GM23248 (cell line): Measurements from ENCODE around the gene ARHGEF10L. TPM values are rescaled to one million over a fixed set of nuclear protein-coding genes. Genes with fewer than 3 reads are reported as not detected.
A peak's percentile ranks its signal among the peaks of the same experiment; 100 is the strongest.

Source experiments
- DNase-seq: peaks from one replicate; pipeline ENCODE4 v3.0.0-alpha.2; 2015
- H2AFZ ChIP-seq: fragments of 200-600 bp; sonication (generic); 2 replicates; pipeline ENCODE4 v1.6.1; 2016; ENCODE audit warnings: antibody characterized with exemption
- H3F3A ChIP-seq: fragments of 200-600 bp; sonication (generic); 2 replicates; pipeline ENCODE4 v1.6.1; 2016; ENCODE audit warnings: mild to moderate bottlenecking, antibody characterized with exemption, mixed run types; ENCODE audit not compliant: insufficient read depth
- H3K27ac ChIP-seq: fragments of 200-600 bp; sonication (generic); 2 replicates; pipeline ENCODE4 v1.5.1; 2016; ENCODE audit warnings: mild to moderate bottlenecking
- H3K27me3 ChIP-seq: fragments of 200-600 bp; sonication (generic); replicated peaks from 2 replicates; pipeline ENCODE4 v1.6.1; 2016; ENCODE audit warnings: mild to moderate bottlenecking; ENCODE audit not compliant: insufficient read depth
- H3K36me3 ChIP-seq: fragments of 200-600 bp; sonication (generic); 2 replicates; pipeline ENCODE4 v1.6.1; 2016; ENCODE audit warnings: low read depth, mild to moderate bottlenecking
- H3K4me1 ChIP-seq: fragments of 200-600 bp; sonication (generic); 2 replicates; pipeline ENCODE4 v1.6.1; 2016; ENCODE audit warnings: mild to moderate bottlenecking; ENCODE audit not compliant: insufficient read depth
- H3K4me2 ChIP-seq: fragments of 200-600 bp; sonication (generic); one replicate; pipeline ENCODE4 v1.6.1; 2016; ENCODE audit warnings: mild to moderate bottlenecking; ENCODE audit not compliant: unreplicated experiment
- H3K4me3 ChIP-seq: fragments of 200-600 bp; sonication (generic); 2 replicates; pipeline ENCODE4 v1.5.1; 2016; ENCODE audit warnings: mild to moderate bottlenecking
- H3K79me2 ChIP-seq: fragments of 200-600 bp; sonication (generic); 2 replicates; pipeline ENCODE4 v1.6.1; 2016; ENCODE audit warnings: mild to moderate bottlenecking; ENCODE audit not compliant: insufficient read depth
- H3K9ac ChIP-seq: fragments of 200-600 bp; sonication (generic); 2 replicates; pipeline ENCODE4 v1.6.1; 2016; ENCODE audit warnings: mild to moderate bottlenecking
- H3K9me2 ChIP-seq: fragments of 200-600 bp; sonication (generic); 2 replicates; pipeline ENCODE4 v1.6.1; 2016; ENCODE audit warnings: mixed run types, mild to moderate bottlenecking, moderate library complexity; ENCODE audit not compliant: insufficient read depth
- H3K9me3 ChIP-seq: fragments of 200-600 bp; sonication (generic); one replicate; pipeline ENCODE4 v1.6.1; 2017; ENCODE audit warnings: low read depth
- H4K20me1 ChIP-seq: fragments of 200-600 bp; sonication (generic); 2 replicates; pipeline ENCODE4 v1.6.0; 2016; ENCODE audit not compliant: insufficient read depth
- EZH2 ChIP-seq: fragments of 200-600 bp; sonication (generic); IDR thresholded peaks from 2 replicates; pipeline ENCODE4 v1.6.1; 2018; ENCODE audit warnings: antibody characterized with exemption, mild to moderate bottlenecking; ENCODE audit not compliant: insufficient read depth, poor library complexity, severe bottlenecking
- EZH2phosphoT487 ChIP-seq: fragments of 200-600 bp; sonication (generic); IDR thresholded peaks from 2 replicates; pipeline ENCODE4 v1.6.1; 2018; ENCODE audit warnings: antibody characterized with exemption, moderate library complexity, mild to moderate bottlenecking, low read depth; ENCODE audit not compliant: insufficient read depth
- WGBS, 2 experiments: methylation state at CpG; one replicate each; pipeline ENCODE4 v1.1.6; 2015 to 2017; ENCODE audit warnings: low lambda C conversion rate in 2 of 2, low coverage in 1 of 2; ENCODE audit errors: missing lambda C conversion rate in 2 of 2; 5-methylcytosine and 5-hydroxymethylcytosine counted together
- in situ Hi-C: fragments of 300-500 bp; cut with MboI; formaldehyde crosslinking; loops from 2 replicates; pipeline ENCODE4 v1.15.0; 2020
- polyA plus RNA-seq: library from polyadenylated mRNA; unstranded; fragments of >200 nt; fragmentation: Nextera tagmentation; extraction: Ambion mirVana; gene quantifications from 2 replicates; pipeline ENCODE4 v1.2.1, GENCODE V29; 2016
- total RNA-seq: library from RNA; depleted of rRNA; stranded (reverse); fragments of >200 nt; shearing (Covaris generic); gene quantifications from 2 replicates; pipeline ENCODE4 v1.2.3, GENCODE V29; 2014

ARHGEF10L gene
- total and polyA plus RNA-seq, 2 experiments from 2014 or later = 6.0 to 19.3 TPM

DNA sequence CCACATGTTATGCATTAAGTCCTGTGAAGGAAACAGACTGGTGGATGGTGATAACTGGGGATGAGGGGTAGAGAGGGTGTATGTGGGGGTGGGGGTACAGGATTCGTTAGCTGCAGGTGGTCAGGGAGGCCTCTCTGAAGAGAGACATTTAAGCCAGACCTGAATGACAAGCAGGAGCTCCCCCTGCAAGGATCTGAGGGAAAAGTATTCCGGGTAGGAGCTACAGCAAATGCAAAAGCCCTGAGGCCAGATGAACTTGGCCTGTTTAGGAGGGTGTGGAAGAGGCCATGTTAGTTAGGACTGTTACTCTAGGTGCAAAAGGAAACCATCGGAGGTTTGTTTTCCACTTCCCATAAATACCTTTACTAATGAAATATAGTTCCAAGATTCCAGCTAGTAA lies 9.9 kb downstream of the ARHGEF10L start:
- in situ Hi-C loops = no loop called here
- H4K20me1 ChIP-seq = no peaks in the 10 kb centered on the region
- 80 to 82% methylated on average over 3 of the region's 3 CpGs for WGBS, 2 experiments

DNA sequence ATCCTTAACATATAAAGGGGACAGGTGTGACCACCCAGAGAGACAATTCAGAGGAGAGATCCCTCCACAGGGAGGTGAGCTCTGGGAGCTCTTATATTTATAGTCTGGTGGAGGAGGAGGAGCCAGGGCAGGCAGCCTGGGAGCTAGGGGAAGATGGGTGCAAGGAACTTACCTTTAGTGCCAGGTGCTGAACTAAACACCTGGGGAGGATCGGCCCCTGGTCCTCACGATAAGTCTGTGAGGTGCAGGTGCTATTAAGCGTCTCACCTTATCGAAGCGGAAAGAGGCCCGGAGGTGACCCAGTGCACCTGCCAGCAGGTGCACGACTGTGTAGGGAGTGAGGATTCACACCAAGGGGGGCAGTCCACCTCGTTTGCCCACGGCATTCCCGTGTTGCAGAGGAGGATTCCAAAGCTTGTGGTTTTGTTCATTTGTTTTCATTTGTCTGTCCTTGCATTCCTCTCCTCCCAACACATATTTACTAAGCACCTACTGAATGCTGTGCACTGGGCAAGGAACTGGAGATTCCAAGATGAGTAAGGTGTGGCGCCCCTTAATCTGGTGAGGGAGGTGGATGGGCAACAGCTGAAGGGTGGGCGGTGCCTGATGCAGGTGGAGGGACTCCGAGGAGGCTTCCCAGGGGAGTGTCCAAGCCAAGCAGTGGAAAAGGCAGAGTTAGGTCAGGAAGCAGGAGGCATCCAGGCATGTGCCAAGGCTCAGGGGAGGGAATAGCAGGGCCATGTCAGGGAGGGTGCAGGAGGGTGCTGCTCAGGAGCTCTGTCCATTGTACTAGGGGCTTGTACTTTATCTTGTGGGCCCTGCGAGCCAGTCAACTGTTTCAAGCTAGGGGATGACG lies 11.5 kb downstream of the ARHGEF10L start:
- Histone ChIP-seq H3K4me2 (peak overlapping the region; percentile 0), H3K79me2 (peaks cover 92% of the 10 kb centered on the region), H3K4me3 (no peak overlapping the region), H3K9ac (peak overlapping the region; percentile 17; the same call in 1 of the 2 replicates), H3K4me1 (peaks cover 35% of the 10 kb centered on the region), H3K27me3 (no peaks in the 10 kb centered on the region), H3K36me3 (no peaks in the 10 kb centered on the region), H2AFZ (no peak overlapping the region), H3K9me3 (no peaks in the 10 kb centered on the region), H3K9me2 (no peaks in the 10 kb centered on the region), H4K20me1 (no peaks in the 10 kb centered on the region), H3F3A (peaks cover 23% of the 10 kb centered on the region), H3K27ac (peak overlapping the region; percentile 31)
- TF ChIP-seq EZH2 = no peak
- TF ChIP-seq EZH2phosphoT487 = no peak
- in situ Hi-C loops = no loop called here
- DNase-seq = peak; percentile 27
- WGBS, 2 experiments = 67 to 69% methylated on average over 15 of the region's 15 CpGs

More for the DNA sequence above, 9.9 kb downstream of the ARHGEF10L start:
- H3K27me3 ChIP-seq = no peaks in the 10 kb centered on the region
- H3K4me2 ChIP-seq = no peak overlapping the region
- H3K79me2 ChIP-seq = peaks cover 90% of the 10 kb centered on the region
- H3K27ac ChIP-seq = no peak overlapping the region
- no peaks in the 10 kb centered on the region for H3K9me2 ChIP-seq
- no peak overlapping the region for H3K9ac ChIP-seq
- no peaks in the 10 kb centered on the region for H3K9me3 ChIP-seq
- no peaks in the 10 kb centered on the region for H3K36me3 ChIP-seq
- no peak overlapping the region for H3K4me3 ChIP-seq
- no peak for DNase-seq
- peaks cover 48% of the 10 kb centered on the region for H3K4me1 ChIP-seq
- TF ChIP-seq EZH2 (no peak), EZH2phosphoT487 (no peak)
- no peak overlapping the region for H2AFZ ChIP-seq
- peaks cover 30% of the 10 kb centered on the region for H3F3A ChIP-seq

GRCh38 chr1:17551755-17552234 lies 12.3 kb downstream of the ARHGEF10L start:
- peaks cover 23% of the 10 kb centered on the region for H3F3A ChIP-seq
- DNase-seq = peak; percentile 89
- H4K20me1 ChIP-seq = no peaks in the 10 kb centered on the region
- TF ChIP-seq EZH2phosphoT487 = no peak
- TF ChIP-seq EZH2 = no peak
- H3K9ac ChIP-seq = peak overlapping the region; percentile 17; the same call in 1 of the 2 replicates
- H2AFZ ChIP-seq = no peak overlapping the region
- H3K4me3 ChIP-seq = no peak overlapping the region
- WGBS, 2 experiments = 10 to 16% methylated on average over 8 of the region's 8 CpGs
- H3K27me3 ChIP-seq = no peaks in the 10 kb centered on the region
- peaks cover 90% of the 10 kb centered on the region for H3K79me2 ChIP-seq
- no peaks in the 10 kb centered on the region for H3K9me2 ChIP-seq
- no peaks in the 10 kb centered on the region for H3K36me3 ChIP-seq
- in situ Hi-C loops = no loop called here
- peak overlapping the region; percentile 0 for H3K4me2 ChIP-seq
- H3K9me3 ChIP-seq = no peaks in the 10 kb centered on the region
- H3K27ac ChIP-seq = peak overlapping the region; percentile 31
- peaks cover 35% of the 10 kb centered on the region for H3K4me1 ChIP-seq

DNA sequence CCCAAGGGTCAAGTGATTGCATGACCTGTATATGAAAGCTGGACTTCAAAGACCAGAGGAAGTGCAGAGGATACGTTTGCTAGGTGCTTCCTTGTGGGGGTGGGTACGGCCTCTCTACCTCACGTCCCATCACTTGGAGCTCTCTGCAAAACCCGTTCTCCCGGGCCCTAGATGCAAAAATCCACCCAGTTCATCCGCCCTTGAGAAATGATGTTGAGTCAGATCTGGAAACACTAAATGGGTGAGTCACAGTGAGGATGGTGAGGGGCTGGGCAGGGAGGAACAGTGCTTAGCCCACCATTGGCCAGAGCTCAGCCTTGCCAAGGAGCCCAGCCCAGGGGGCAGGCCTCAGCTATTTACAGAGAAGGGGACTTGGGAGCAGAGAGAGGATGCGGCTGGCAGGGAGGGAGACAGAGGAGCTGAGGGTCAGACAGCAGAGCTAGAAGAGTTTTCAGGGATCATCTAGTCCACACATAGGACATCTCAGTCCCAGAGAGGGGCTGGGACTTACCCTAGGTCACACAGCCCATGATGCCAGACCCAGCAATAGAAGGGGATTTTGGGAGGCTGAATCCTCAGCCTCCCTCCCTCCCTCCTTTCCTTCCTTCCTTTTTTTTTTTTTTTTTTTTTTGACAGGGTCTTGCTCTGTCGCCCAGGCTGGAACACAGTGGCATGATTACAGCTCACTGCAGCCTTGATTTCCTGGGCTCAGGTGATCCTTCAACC lies 14.6 kb downstream of the ARHGEF10L start:
- 22% methylated on average over 8 of the region's 8 CpGs for WGBS, 2 experiments
- H3K9ac ChIP-seq = 0 out of 2 replicates have a peak overlapping the region, but pooled peaks have one; percentile 7
- peak; percentile 89 for DNase-seq
- no peak overlapping the region for H3K4me3 ChIP-seq
- H2AFZ ChIP-seq = no peak overlapping the region
- TF ChIP-seq EZH2phosphoT487 = no peak
- TF ChIP-seq EZH2 = no peak
- H3K4me1 ChIP-seq = peaks cover 44% of the 10 kb centered on the region
- H3K79me2 ChIP-seq = peaks cover 81% of the 10 kb centered on the region
- H3K9me2 ChIP-seq = no peaks in the 10 kb centered on the region
- H4K20me1 ChIP-seq = no peaks in the 10 kb centered on the region
- H3F3A ChIP-seq = peaks cover 23% of the 10 kb centered on the region
- H3K9me3 ChIP-seq = no peaks in the 10 kb centered on the region
- H3K27me3 ChIP-seq = no peaks in the 10 kb centered on the region
- H3K36me3 ChIP-seq = no peaks in the 10 kb centered on the region
- H3K4me2 ChIP-seq = peak overlapping the region; percentile 17
- in situ Hi-C loops = no loop called here
- peak overlapping the region; percentile 59 for H3K27ac ChIP-seq
